ENCODE measurements around the gene ZDHHC17. TPM values are rescaled to one million over a fixed set of nuclear protein-coding genes. Genes with fewer than 3 reads are reported as not detected.

ZDHHC17 gene
- total RNA-seq, 1 experiment from 2014 or later, result 35.3 TPM

DNA sequence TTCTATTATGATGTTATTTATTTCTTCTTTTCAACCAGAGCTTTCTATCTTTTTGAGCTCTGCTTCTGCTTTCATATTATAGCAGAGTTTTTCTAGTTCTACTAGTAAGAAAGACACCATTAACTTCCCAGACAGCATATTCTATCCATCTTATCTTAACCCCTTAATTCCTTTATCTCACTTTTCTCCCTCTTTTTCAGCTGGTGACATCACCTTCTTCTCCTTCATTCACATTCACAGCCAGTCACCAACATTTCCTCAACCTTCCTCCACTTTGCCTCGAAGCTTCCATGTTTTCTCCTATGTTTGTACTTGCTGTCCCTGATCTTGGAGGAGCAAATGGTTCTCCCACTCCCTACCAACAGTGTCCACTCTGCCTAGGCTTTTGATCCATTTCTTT lies 118.5 kb downstream of the ZDHHC17 start:
- intact Hi-C loops (cut with micrococcal nuclease), result no loop called here
- ChIA-PET POLR2A (ENCODE audit: unreplicated experiment) (no interaction called here), CTCF (no interaction called here)
- H3K4me2 ChIP-seq (ENCODE audit: low read length), result no peak overlapping the region
- H3K27ac ChIP-seq (ENCODE audit: low read length), result no peak overlapping the region
- H3K36me3 ChIP-seq (ENCODE audit: low read depth, low read length), result no peaks in the 10 kb centered on the region
- 0 out of 2 replicates have a peak, but pooled peaks cover 2% of the 10 kb centered on the region for H3K79me2 ChIP-seq (ENCODE audit: low read length)
- BruUV-seq (replicated peaks), result no TSS peak
- H3K9me2 ChIP-seq (replicated peaks; ENCODE audit: low read length), result no peaks in the 10 kb centered on the region
- no peaks in the 10 kb centered on the region for H3K27me3 ChIP-seq (ENCODE audit: low read length)
- ATAC-seq, result no peak
- TF ChIP-seq, protein P1, sequence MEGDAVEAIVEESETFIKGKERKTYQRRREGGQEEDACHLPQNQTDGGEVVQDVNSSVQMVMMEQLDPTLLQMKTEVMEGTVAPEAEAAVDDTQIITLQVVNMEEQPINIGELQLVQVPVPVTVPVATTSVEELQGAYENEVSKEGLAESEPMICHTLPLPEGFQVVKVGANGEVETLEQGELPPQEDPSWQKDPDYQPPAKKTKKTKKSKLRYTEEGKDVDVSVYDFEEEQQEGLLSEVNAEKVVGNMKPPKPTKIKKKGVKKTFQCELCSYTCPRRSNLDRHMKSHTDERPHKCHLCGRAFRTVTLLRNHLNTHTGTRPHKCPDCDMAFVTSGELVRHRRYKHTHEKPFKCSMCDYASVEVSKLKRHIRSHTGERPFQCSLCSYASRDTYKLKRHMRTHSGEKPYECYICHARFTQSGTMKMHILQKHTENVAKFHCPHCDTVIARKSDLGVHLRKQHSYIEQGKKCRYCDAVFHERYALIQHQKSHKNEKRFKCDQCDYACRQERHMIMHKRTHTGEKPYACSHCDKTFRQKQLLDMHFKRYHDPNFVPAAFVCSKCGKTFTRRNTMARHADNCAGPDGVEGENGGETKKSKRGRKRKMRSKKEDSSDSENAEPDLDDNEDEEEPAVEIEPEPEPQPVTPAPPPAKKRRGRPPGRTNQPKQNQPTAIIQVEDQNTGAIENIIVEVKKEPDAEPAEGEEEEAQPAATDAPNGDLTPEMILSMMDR (conservative IDR thresholded peaks at IDR 0.05; ENCODE audit: low read depth, low read length), result no peak
- TF ChIP-seq EZH2phosphoT487 (IDR thresholded peaks at IDR 0.05; ENCODE audit: borderline replicate concordance, low read length) (no peak), EZH2 (IDR thresholded peaks at IDR 0.05; ENCODE audit: low read length, unreplicated experiment) (no peak)
- H3K9me3 ChIP-seq (ENCODE audit: low read length), result no peaks in the 10 kb centered on the region
- no peak overlapping the region for H3K4me3 ChIP-seq (ENCODE audit: low read length)
- no peaks in the 10 kb centered on the region for H4K20me1 ChIP-seq (ENCODE audit: low read length)
- H2AFZ ChIP-seq (ENCODE audit: low read length), result no peak overlapping the region
- no peak overlapping the region for H3K9ac ChIP-seq (ENCODE audit: low read length)
- peaks cover 9% of the 10 kb centered on the region for H3K4me1 ChIP-seq (ENCODE audit: insufficient read depth, low read length)
- H3F3A ChIP-seq (ENCODE audit: low read length, unreplicated experiment), result no peaks in the 10 kb centered on the region
- DNase-seq, result no peak

DNA sequence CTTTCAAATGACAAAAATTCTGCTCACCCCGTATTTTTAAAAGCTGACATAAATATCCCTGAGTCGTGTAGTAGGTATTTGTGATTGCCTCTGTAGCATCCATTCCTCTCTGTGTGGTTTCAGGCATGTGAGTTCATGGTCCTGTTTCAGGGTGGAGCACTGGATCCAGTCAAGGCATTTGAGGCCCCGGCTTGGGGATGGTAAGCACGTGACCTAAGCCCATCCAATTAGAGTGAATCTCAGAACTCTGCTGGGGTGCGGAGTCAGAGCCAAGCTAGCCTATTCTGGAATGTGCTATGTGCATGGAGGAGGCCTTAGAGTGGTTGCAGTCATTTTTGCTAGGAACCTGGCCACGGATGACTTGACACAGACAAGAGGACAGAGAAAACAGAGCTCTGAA lies 119.2 kb downstream of the ZDHHC17 start:
- TF ChIP-seq, protein P1 (conservative IDR thresholded peaks at IDR 0.05; ENCODE audit: low read depth, low read length), result no peak
- TF ChIP-seq EZH2phosphoT487 (IDR thresholded peaks at IDR 0.05; ENCODE audit: borderline replicate concordance, low read length) (no peak), EZH2 (IDR thresholded peaks at IDR 0.05; ENCODE audit: low read length, unreplicated experiment) (no peak)
- Histone ChIP-seq H4K20me1 (ENCODE audit: low read length) (no peaks in the 10 kb centered on the region), H3K27ac (ENCODE audit: low read length) (no peak overlapping the region), H3F3A (ENCODE audit: low read length, unreplicated experiment) (no peaks in the 10 kb centered on the region), H3K4me2 (ENCODE audit: low read length) (no peak overlapping the region), H3K9ac (ENCODE audit: low read length) (no peak overlapping the region), H2AFZ (ENCODE audit: low read length) (no peak overlapping the region), H3K27me3 (ENCODE audit: low read length) (no peaks in the 10 kb centered on the region), H3K4me3 (ENCODE audit: low read length) (no peak overlapping the region), H3K4me1 (ENCODE audit: insufficient read depth, low read length) (peaks cover 6% of the 10 kb centered on the region), H3K9me2 (replicated peaks; ENCODE audit: low read length) (no peaks in the 10 kb centered on the region), H3K79me2 (ENCODE audit: low read length) (no peaks in the 10 kb centered on the region), H3K9me3 (ENCODE audit: low read length) (no peaks in the 10 kb centered on the region), H3K36me3 (ENCODE audit: low read depth, low read length) (no peaks in the 10 kb centered on the region)
- CTCF ChIA-PET, result no interaction called here
- intact Hi-C loops (cut with micrococcal nuclease), result no loop called here
- DNase-seq (no peak), ATAC-seq (no peak)
- no TSS peak for BruUV-seq (replicated peaks)
- POLR2A ChIA-PET (ENCODE audit: unreplicated experiment), result no interaction called here

DNA sequence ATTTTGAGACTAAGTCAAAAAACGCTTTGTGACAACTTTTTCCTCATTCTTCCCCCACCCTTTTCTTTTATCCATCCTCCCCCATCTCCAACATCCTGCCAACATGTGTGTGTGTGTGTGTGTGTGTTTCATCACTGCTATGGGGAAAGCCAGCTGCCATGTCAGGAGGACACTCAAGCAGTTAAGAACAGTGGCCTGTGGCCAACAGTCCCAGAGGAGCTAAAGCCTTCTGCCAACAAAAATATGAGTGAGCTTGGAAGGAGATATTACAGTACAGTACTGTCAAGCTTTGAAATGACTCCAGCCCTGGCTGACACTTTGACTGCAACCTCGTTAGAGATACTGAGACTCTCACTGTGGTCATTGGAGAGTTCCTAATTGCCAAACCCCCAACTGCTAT lies 119.9 kb downstream of the ZDHHC17 start:
- Histone ChIP-seq H3K9ac (ENCODE audit: low read length) (no peak overlapping the region), H2AFZ (ENCODE audit: low read length) (no peak overlapping the region), H3F3A (ENCODE audit: low read length, unreplicated experiment) (no peaks in the 10 kb centered on the region), H3K9me2 (replicated peaks; ENCODE audit: low read length) (no peaks in the 10 kb centered on the region), H4K20me1 (ENCODE audit: low read length) (no peaks in the 10 kb centered on the region), H3K4me1 (ENCODE audit: insufficient read depth, low read length) (peaks cover 6% of the 10 kb centered on the region), H3K9me3 (ENCODE audit: low read length) (no peaks in the 10 kb centered on the region), H3K4me3 (ENCODE audit: low read length) (no peak overlapping the region), H3K4me2 (ENCODE audit: low read length) (no peak overlapping the region), H3K27me3 (ENCODE audit: low read length) (no peaks in the 10 kb centered on the region), H3K79me2 (ENCODE audit: low read length) (no peaks in the 10 kb centered on the region), H3K27ac (ENCODE audit: low read length) (no peak overlapping the region), H3K36me3 (ENCODE audit: low read depth, low read length) (no peaks in the 10 kb centered on the region)
- POLR2A ChIA-PET (ENCODE audit: unreplicated experiment), result no interaction called here
- intact Hi-C loops (cut with micrococcal nuclease), result no loop called here
- CTCF ChIA-PET, result no interaction called here
- BruUV-seq (replicated peaks), result no TSS peak
- TF ChIP-seq EZH2phosphoT487 (IDR thresholded peaks at IDR 0.05; ENCODE audit: borderline replicate concordance, low read length) (no peak), EZH2 (IDR thresholded peaks at IDR 0.05; ENCODE audit: low read length, unreplicated experiment) (no peak)
- TF ChIP-seq, protein P1 (conservative IDR thresholded peaks at IDR 0.05; ENCODE audit: low read depth, low read length), result no peak
- DNase-seq, result no peak
- ATAC-seq, result no peak

All from PC-3 (cell line).